Type B pancreatic cell (in vitro differentiated cells): Measurements from ENCODE around the gene MTMR12. TPM values are rescaled to one million over a fixed set of nuclear protein-coding genes. Genes with fewer than 3 reads are reported as not detected.
"Not testable (repeated sequence)": the region's sequence is repeated elsewhere in the genome, so short reads cannot be mapped to it uniquely, and the experiment has no call there.

Experiments used
- DNase-seq: peaks from one replicate; pipeline ENCODE4 v3.0.0; 2021; ENCODE audit warnings: mixed read lengths; ENCODE audit not compliant: unreplicated experiment; ENCODE audit errors: extremely low spot score
- H3K27ac Mint-ChIP-seq: 2 replicates; pipeline ENCODE4 v1.8.0; 2021; ENCODE audit warnings: mild to moderate bottlenecking, mixed read lengths
- H3K27me3 Mint-ChIP-seq: 2 replicates; pipeline ENCODE4 v1.8.0; 2021; ENCODE audit warnings: mixed read lengths
- H3K36me3 Mint-ChIP-seq: 2 replicates; pipeline ENCODE4 v1.8.0; 2021; ENCODE audit warnings: mixed read lengths
- H3K4me1 Mint-ChIP-seq: one replicate; pipeline ENCODE4 v1.8.0; 2021; ENCODE audit warnings: mixed read lengths; ENCODE audit not compliant: unreplicated experiment
- H3K4me3 Mint-ChIP-seq: 2 replicates; pipeline ENCODE4 v1.8.0; 2021; ENCODE audit warnings: mild to moderate bottlenecking, mixed read lengths
- H3K9me3 Mint-ChIP-seq: 2 replicates; pipeline ENCODE4 v1.8.0; 2021; ENCODE audit warnings: mixed read lengths
- CTCF ChIP-seq: fragments of 200-600 bp; sonication (generic); conservative IDR thresholded peaks from 2 replicates; pipeline ENCODE4 v1.5.0; 2021; ENCODE audit warnings: antibody characterized with exemption, mild to moderate bottlenecking
- total RNA-seq: library from RNA; stranded (reverse); gene quantifications from 2 replicates; pipeline ENCODE4 v1.2.1, GENCODE V29; 2021; ENCODE audit warnings: low replicate concordance

MTMR12 gene
- total RNA-seq, 1 donor from 2014 or later, result 23.5 TPM

DNA sequence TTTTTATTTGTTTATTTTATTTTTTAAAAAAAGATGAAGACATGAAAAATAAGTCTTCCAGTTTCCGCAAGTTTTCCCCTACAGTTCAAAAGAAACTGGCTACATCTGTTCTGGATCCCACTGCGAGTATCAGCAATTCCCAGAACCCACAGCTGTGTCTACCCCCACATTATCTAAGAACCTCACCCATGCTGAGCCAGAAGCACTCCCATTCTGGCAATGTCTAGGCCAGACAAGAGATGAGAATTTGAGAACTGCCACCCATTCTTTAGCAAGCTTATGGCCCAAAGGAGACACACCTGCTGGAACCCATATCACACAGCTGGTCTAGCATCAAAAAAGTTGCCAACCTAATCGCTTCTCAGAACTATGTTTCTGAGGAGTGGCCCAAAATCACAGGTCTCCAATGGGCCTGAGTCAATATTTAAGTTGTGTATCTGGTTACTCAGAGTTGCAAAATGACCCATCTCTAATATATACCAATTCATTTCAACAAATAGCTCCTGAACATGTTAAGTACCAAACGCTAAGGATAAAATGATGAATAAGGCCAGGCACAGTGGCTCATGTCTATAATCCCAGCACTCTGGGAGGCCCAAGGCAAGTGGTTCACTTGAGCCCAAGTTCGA is 27.1 kb downstream of the MTMR12 start:
- no peak for TF ChIP-seq CTCF
- H3K27ac Mint-ChIP-seq, result peak overlapping the region; percentile 73

DNA sequence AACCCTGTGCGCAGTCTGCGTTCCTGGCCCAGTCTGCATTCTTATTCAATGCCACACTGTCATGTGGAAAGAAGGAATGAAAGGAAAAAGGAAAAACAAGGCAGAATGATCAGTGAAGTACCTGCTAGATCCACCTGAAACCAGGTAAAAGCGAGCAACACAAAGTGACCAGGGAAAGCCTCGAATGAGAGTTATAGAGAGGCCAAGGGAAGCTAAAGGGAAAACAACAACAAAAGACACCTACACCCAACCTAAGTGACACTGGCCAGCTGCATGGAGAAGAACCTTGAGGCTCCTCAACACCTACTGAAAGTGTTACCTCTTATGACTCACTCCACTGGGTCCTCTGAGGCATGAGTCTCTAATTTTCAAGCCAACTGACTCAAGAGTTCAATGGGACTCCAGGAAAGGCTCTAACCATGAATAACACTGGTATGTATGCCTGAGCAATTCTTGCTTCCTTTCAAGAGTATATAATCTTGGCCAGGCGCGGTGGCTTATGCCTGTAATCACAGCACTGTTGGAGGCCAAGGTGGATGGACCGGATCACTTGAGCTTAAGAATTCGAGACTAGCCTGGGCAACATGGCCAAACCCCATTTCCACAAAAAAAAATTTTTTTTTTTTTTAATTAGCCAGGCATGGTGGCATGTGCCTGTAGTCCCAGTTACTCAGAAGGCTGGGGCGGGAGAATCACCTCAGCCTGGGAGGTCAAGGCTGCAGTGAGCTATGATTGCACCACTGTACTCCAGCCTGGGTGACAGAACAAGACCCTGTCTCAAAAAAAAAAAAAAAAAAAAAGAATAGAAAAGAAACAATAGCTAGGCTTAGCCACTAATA is 29.0 kb downstream of the MTMR12 start:
- Mint-ChIP-seq H3K36me3 (peaks cover 21% of the 10 kb centered on the region), H3K4me3 (no peak overlapping the region), H3K27ac (peak overlapping the region; percentile 86), H3K4me1 (peaks cover 33% of the 10 kb centered on the region), H3K27me3 (no peaks in the 10 kb centered on the region), H3K9me3 (peaks cover 6% of the 10 kb centered on the region)
- no peak for TF ChIP-seq CTCF
- DNase-seq, result no peak

More for the DNA sequence above, 27.1 kb downstream of the MTMR12 start:
- Mint-ChIP-seq H3K36me3 (peaks cover 16% of the 10 kb centered on the region), H3K4me1 (peaks cover 33% of the 10 kb centered on the region), H3K4me3 (peak overlapping the region; percentile 44), H3K27me3 (no peaks in the 10 kb centered on the region), H3K9me3 (peaks cover 6% of the 10 kb centered on the region)
- DNase-seq, result no peak

GRCh38 chr5:32283061-32283460 is 29.7 kb downstream of the MTMR12 start:
- H3K9me3 Mint-ChIP-seq, result no peaks in the 10 kb centered on the region
- H3K27ac Mint-ChIP-seq, result no peak overlapping the region
- H3K4me3 Mint-ChIP-seq, result no peak overlapping the region
- no peak for DNase-seq
- TF ChIP-seq CTCF, result no peak
- no peaks in the 10 kb centered on the region for H3K27me3 Mint-ChIP-seq
- peaks cover 17% of the 10 kb centered on the region for H3K36me3 Mint-ChIP-seq
- peaks cover 31% of the 10 kb centered on the region for H3K4me1 Mint-ChIP-seq

- Mint-ChIP-seq H3K36me3 (peaks cover 19% of the 10 kb centered on the region), H3K9me3 (no peaks in the 10 kb centered on the region), H3K27ac (no peak overlapping the region), H3K4me3 (no peak overlapping the region), H3K27me3 (no peaks in the 10 kb centered on the region), H3K4me1 (peaks cover 33% of the 10 kb centered on the region)
- TF ChIP-seq CTCF, result no peak
- no peak for DNase-seq
Observed at GRCh38 chr5:32282633-32283032, 30.1 kb downstream of the MTMR12 start.

DNA sequence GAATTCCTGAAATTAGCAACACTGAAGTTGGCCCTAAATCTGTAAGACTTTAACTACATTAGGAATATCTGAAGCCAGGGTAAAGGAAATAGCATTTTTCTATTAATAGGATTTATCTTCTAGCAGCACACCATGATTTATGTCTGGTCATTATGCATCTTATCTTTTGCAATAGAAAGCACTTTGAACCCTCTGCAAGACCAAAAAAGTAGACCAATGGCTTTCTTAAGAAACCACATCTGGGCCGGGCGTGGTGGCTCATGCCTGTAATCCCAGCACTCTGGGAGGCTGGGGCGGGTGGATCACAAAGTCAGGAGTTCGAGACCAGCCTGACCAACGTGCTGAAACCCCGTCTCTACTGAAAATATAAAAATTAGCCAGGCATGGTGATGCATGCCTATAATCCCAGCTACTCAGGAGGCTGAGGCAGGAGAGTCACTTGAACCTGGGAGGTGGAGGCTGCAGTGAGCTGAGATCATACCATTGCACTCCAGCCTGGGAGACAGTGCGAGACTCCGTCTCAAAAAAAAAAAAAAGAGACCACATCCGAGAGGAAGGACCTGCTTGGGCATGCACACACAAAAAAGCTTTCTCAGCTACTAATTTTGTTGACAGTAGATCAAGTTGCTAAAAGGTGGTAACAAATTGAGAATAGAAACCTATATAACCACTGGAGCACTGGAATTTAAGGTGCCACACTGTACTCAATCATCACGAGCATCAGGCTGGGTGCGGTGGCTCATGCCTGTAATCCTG is 31.2 kb downstream of the MTMR12 start:
- H3K27me3 Mint-ChIP-seq, DNase-seq, H3K4me3 Mint-ChIP-seq, H3K9me3 Mint-ChIP-seq, H3K27ac Mint-ChIP-seq: not testable (repeated sequence)
- Mint-ChIP-seq H3K4me1 (peaks cover 24% of the 10 kb centered on the region), H3K36me3 (peaks cover 20% of the 10 kb centered on the region)
